ENCODE data around the gene WNT7B.
A peak's percentile ranks its signal among the peaks of the same experiment; 100 is the strongest.

WNT7B gene

DNA sequence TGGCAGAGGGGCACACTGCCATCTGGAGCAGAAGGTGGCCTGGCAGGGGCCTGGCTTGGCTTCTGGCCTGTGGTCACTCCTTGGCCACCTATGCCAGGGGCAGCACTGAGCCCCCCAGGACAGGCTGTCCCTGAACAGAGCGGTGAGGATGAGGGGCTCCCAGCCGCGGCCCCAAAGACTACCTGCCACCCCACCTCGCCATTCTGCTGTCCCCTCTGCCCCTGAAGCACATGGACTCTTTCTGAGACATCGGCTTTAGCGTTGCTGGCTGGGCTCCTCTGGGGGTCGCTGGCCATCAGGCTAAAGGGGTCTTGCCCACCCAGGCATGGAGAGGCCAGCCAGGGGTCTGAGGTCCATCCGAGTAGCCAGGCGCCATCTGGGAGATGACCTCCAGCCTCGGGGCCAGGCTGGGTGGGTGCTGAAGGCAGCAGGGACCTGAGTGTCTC is 87.8 kb downstream of the WNT7B start:
- H3K36me3 ChIP-seq (ENCODE audit: low read depth) = no peaks in the 10 kb centered on the region
- no peak overlapping the region for H3K27ac ChIP-seq (ENCODE audit: poor library complexity, severe bottlenecking)
- ATAC-seq (ENCODE audit: low read depth) (no peak), DNase-seq (ENCODE audit: low spot score) (peak; percentile 61)
- TF ChIP-seq, protein P1, sequence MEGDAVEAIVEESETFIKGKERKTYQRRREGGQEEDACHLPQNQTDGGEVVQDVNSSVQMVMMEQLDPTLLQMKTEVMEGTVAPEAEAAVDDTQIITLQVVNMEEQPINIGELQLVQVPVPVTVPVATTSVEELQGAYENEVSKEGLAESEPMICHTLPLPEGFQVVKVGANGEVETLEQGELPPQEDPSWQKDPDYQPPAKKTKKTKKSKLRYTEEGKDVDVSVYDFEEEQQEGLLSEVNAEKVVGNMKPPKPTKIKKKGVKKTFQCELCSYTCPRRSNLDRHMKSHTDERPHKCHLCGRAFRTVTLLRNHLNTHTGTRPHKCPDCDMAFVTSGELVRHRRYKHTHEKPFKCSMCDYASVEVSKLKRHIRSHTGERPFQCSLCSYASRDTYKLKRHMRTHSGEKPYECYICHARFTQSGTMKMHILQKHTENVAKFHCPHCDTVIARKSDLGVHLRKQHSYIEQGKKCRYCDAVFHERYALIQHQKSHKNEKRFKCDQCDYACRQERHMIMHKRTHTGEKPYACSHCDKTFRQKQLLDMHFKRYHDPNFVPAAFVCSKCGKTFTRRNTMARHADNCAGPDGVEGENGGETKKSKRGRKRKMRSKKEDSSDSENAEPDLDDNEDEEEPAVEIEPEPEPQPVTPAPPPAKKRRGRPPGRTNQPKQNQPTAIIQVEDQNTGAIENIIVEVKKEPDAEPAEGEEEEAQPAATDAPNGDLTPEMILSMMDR (IDR thresholded peaks at IDR 0.05; ENCODE audit: poor library complexity, severe bottlenecking) = no peak
- H3K4me1 ChIP-seq (ENCODE audit: insufficient read depth, poor library complexity, severe bottlenecking) = peaks cover 11% of the 10 kb centered on the region
- H3K9me3 ChIP-seq (ENCODE audit: severe bottlenecking) = no peaks in the 10 kb centered on the region
- no peaks in the 10 kb centered on the region for H3K27me3 ChIP-seq (ENCODE audit: insufficient read depth, poor library complexity, severe bottlenecking)
- H3K4me3 ChIP-seq (ENCODE audit: severe bottlenecking) = no peak overlapping the region

DNA sequence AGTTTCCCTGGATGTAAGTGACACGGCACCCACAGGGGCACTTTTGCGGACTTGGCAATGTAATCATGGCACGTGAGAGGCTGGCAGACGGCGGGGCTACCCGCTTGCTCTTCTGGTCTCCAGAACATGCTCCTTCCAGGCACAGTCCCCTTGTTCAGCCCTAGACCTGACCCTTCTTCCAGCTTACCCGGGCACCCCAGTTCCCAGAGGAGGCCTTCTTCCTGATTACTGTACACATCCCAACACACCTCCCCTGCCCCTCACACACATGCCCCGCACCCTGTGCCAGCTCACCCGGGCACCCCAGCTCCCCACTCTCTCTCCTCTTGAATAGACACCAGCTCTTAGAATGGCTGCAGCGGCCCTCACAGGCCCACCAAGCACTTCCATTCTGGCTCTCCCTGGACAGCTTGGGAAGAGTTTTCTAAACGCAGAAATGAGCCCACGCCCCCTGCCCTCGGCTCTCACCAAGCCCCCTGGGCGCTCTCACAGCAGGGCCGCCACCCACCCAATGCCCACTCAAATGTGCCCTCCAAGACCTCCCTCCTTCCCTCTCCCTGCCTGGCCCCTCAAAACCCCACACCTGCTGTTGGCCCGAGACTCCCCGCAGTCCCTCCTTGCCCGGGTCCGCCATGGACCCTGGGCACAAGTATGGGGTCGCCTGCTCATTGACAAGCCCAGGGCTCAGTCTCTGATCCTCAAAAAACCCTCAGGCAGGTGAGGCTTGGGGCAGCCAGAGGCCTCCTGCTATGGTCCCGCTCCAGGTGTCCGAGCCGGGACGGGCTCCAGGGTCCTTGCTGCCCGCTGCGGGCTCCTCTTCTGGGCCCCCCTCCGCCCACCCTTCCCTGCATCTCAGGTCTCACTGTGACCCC is 88.5 kb downstream of the WNT7B start:
- Histone ChIP-seq H3K4me3 (ENCODE audit: severe bottlenecking) (no peak overlapping the region), H3K9me3 (ENCODE audit: severe bottlenecking) (no peaks in the 10 kb centered on the region), H3K4me1 (ENCODE audit: insufficient read depth, poor library complexity, severe bottlenecking) (peaks cover 11% of the 10 kb centered on the region), H3K27me3 (ENCODE audit: insufficient read depth, poor library complexity, severe bottlenecking) (no peaks in the 10 kb centered on the region), H3K27ac (ENCODE audit: poor library complexity, severe bottlenecking) (peak overlapping the region; percentile 16), H3K36me3 (ENCODE audit: low read depth) (no peaks in the 10 kb centered on the region)
- no peak for ATAC-seq (ENCODE audit: low read depth)
- peak; percentile 55 for DNase-seq (ENCODE audit: low spot score)
- TF ChIP-seq, protein P1 (IDR thresholded peaks at IDR 0.05; ENCODE audit: poor library complexity, severe bottlenecking) = no peak

GRCh38 chr22:45887202-45888131 is 89.5 kb downstream of the WNT7B start:
- Histone ChIP-seq H3K36me3 (ENCODE audit: low read depth) (no peaks in the 10 kb centered on the region), H3K27me3 (ENCODE audit: insufficient read depth, poor library complexity, severe bottlenecking) (no peaks in the 10 kb centered on the region), H3K4me1 (ENCODE audit: insufficient read depth, poor library complexity, severe bottlenecking) (peaks cover 8% of the 10 kb centered on the region), H3K4me3 (ENCODE audit: severe bottlenecking) (no peak overlapping the region), H3K9me3 (ENCODE audit: severe bottlenecking) (no peaks in the 10 kb centered on the region), H3K27ac (ENCODE audit: poor library complexity, severe bottlenecking) (peak overlapping the region; percentile 16)
- ATAC-seq (ENCODE audit: low read depth) = peak; percentile 75
- TF ChIP-seq, protein P1 (IDR thresholded peaks at IDR 0.05; ENCODE audit: poor library complexity, severe bottlenecking) = peak; percentile 11
- peak; percentile 86 for DNase-seq (ENCODE audit: low spot score)

DNA sequence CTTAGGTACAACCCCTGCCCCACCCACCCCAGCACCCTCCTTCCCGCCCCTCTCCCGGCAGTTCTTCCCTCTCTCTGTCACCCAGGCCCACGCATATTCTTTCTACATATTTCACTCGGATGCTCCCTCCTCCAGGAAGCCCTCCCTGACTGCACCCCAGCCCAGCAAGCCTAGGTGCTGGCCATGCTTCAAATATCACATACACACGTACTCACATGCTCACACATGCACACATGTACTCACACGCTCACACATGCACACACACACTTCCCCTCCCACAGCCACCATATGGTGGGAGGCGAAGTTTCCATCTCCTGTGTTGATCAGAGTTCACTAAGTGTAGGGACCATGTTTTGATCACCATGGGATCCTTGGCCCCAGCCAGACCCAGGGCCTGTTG is 90.4 kb downstream of the WNT7B start:
- no peaks in the 10 kb centered on the region for H3K36me3 ChIP-seq (ENCODE audit: low read depth)
- no peak overlapping the region for H3K4me3 ChIP-seq (ENCODE audit: severe bottlenecking)
- DNase-seq (ENCODE audit: low spot score) (no peak), ATAC-seq (ENCODE audit: low read depth) (no peak)
- TF ChIP-seq, protein P1 (IDR thresholded peaks at IDR 0.05; ENCODE audit: poor library complexity, severe bottlenecking) = no peak
- H3K27me3 ChIP-seq (ENCODE audit: insufficient read depth, poor library complexity, severe bottlenecking) = no peaks in the 10 kb centered on the region
- H3K9me3 ChIP-seq (ENCODE audit: severe bottlenecking) = no peaks in the 10 kb centered on the region
- no peak overlapping the region for H3K27ac ChIP-seq (ENCODE audit: poor library complexity, severe bottlenecking)
- H3K4me1 ChIP-seq (ENCODE audit: insufficient read depth, poor library complexity, severe bottlenecking) = peaks cover 8% of the 10 kb centered on the region
